LNCAP (cell line): ENCODE data around the gene SEMA5A.

Experiments
- CTCF ChIP-seq: fragments of 450-650 bp; IDR thresholded peaks from 2 replicates; pipeline ENCODE4 v1.5.1; 2017; ENCODE audit warnings: mild to moderate bottlenecking

SEMA5A gene

GRCh38 chr5:9052421-9052820 is 493.5 kb downstream of the SEMA5A start:
- no peak for TF ChIP-seq CTCF

DNA sequence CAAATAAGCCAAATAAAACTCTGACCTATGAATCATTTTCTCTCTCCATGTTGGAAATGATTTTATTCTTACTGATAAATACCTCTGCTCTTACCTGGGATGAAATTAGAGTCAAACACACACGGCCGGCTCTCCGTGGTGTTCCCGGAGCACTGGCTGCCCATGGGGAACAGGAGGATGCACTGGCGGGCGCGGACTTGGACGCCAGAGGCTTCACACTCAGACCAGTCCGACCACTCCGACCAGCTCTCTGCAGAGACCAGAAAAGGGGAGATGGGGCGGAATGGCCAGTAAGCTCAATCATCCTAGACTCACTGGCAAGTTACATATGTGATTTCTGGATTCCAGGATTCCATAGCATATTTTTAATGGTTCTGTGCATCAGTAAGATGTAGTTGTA is 494.1 kb downstream of the SEMA5A start:
- no peak for TF ChIP-seq CTCF

- no peak for TF ChIP-seq CTCF
Measured at GRCh38 chr5:9047932-9048331, 497.9 kb downstream of the SEMA5A start.

DNA sequence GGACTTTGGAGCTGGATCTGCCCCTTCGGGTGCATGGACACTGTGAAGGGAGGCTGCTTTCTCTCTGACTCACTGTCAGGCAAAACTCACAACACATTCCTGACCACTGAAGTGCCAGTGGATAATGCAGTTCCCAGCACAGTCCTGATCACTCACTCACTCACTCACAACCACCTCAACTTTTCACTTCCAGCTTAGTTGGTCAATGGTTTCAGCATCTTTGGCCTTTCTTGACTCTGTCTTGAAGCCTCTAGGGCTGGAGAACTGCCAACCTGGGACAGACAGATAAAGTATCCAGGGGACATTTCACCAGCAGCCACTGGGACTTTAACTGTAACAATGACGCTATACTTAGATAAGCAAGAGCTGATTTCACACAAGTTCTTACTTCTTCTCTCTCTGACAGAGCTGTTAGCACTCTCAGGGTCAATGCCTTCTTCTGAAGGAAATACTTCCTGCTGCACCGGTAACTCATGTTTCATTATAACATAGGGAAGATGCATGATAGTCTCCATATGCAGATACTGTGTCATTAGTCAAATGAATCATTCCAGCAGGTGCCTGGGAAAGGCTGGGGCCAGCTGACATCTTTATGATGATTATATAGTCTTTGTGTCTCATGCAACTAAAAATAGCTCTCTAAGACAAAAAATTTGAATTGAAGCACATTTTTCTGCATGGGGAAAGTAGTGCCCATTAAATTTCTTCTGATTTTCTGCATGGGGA is 499.0 kb downstream of the SEMA5A start:
- no peak for TF ChIP-seq CTCF

DNA sequence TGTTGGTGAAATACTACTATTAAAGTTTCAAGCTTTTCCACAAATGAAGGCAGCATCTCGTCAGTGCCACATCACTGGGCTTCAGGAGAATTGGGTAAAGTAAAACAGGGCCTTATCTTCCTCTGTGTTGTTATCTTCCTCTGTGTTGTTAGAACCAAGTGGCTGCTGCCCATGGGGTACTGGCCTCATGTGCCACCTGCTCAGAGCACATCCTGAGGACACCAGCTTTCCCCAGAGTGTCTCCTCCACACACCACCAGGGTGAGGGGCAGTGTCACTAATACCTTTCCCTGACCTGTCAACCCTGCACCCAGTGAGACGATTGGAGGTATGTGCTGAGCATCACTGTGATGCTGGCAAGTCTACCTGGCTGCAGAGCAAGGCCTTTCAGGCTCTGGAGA is 499.9 kb downstream of the SEMA5A start:
- TF ChIP-seq CTCF, result no peak

GRCh38 chr5:9042241-9042640 is 503.6 kb downstream of the SEMA5A start:
- TF ChIP-seq CTCF, result no peak

DNA sequence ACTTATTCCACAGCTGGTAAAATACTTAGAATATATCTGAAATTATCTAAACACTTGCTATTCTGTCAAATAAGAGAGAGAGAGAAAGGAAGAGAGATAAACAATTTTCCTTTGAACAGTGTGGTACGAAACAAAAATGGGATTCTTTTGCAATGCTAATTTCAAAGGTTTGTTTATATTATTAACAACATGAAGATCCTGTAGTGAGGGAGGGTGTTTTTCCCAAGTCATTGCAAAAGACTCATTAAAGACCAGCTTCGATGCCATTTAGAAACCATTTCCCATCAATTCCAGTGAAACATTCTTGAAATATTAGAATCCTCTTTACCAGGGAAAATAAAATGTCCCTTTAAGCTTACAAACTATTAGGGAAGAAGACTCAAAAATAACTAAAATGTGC is 505.4 kb downstream of the SEMA5A start:
- no peak for TF ChIP-seq CTCF

GRCh38 chr5:9037048-9037447 is 508.8 kb downstream of the SEMA5A start:
- no peak for TF ChIP-seq CTCF
